Measurements from ENCODE around the gene IRF2BP1.
"Not testable (repeated sequence)": the region's sequence is repeated elsewhere in the genome, so short reads cannot be mapped to it uniquely, and the experiment has no call there.

IRF2BP1 gene

GRCh38 chr19:45900738-45901431 is 14.9 kb upstream of the IRF2BP1 start:
- H3K27ac ChIP-seq (ENCODE audit: low read length): no peak overlapping the region
- no peak overlapping the region for H3K9ac ChIP-seq (ENCODE audit: low read length)
- H3K36me3 ChIP-seq (ENCODE audit: control insufficient read depth, low read depth, low read length): peaks cover 4% of the 10 kb centered on the region
- peaks cover 23% of the 10 kb centered on the region for H3K27me3 ChIP-seq (ENCODE audit: control insufficient read depth, insufficient read depth, low read length)
- peak overlapping the region; percentile 77 for H3K4me3 ChIP-seq (ENCODE audit: low read length)
- H3K9me3 ChIP-seq (ENCODE audit: control insufficient read depth, low read depth, low read length): no peaks in the 10 kb centered on the region
- H3K4me1 ChIP-seq (ENCODE audit: control insufficient read depth, low read depth, low read length): no peaks in the 10 kb centered on the region

DNA sequence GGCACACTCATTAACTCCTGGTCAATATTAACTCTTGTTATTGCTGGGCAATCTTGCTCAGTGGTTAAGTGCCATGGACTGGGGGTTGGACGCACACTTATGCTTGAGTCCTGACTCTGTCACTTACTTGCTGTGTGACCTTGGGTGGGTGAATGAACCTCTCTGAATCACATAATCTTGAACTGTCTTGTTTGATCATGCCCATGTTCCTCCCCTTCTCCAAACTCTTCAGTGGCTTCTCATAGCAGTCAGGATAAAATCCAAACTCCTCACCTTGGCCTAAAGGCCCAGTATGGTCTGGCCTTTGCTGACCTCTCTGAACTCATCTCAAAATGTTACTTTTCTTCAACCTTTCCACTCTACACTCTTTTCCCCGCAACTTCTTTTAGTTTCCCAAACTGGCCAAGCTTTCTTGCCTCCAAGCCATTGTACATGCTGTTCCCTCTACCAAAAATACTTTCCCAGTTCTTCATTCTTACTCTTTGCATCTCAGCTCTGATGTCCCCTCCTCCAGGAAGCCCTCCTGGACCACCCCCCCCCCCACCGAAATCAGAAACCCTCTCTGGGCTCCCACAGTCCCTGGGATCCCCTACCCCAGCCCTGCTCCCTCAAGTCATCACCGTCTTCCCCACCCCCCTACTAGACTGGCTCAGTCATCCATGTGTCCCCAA is 14.1 kb upstream of the IRF2BP1 start:
- Histone ChIP-seq H3K9me3 (ENCODE audit: control insufficient read depth, low read depth, low read length) (no peaks in the 10 kb centered on the region), H3K4me3 (ENCODE audit: low read length) (no peak overlapping the region), H3K36me3 (ENCODE audit: control insufficient read depth, low read depth, low read length) (peaks cover 4% of the 10 kb centered on the region), H3K9ac (ENCODE audit: low read length) (no peak overlapping the region), H3K27me3 (ENCODE audit: control insufficient read depth, insufficient read depth, low read length) (peaks cover 23% of the 10 kb centered on the region), H3K27ac (ENCODE audit: low read length) (no peak overlapping the region), H3K4me1 (ENCODE audit: control insufficient read depth, low read depth, low read length) (no peaks in the 10 kb centered on the region)

- no peaks in the 10 kb centered on the region for H3K9me3 ChIP-seq (ENCODE audit: control insufficient read depth, low read depth, low read length)
- H3K4me1 ChIP-seq (ENCODE audit: control insufficient read depth, low read depth, low read length): no peaks in the 10 kb centered on the region
- H3K9ac ChIP-seq (ENCODE audit: low read length): no peak overlapping the region
- H3K36me3 ChIP-seq (ENCODE audit: control insufficient read depth, low read depth, low read length): peaks cover 4% of the 10 kb centered on the region
- no peak overlapping the region for H3K4me3 ChIP-seq (ENCODE audit: low read length)
- peaks cover 23% of the 10 kb centered on the region for H3K27me3 ChIP-seq (ENCODE audit: control insufficient read depth, insufficient read depth, low read length)
- H3K27ac ChIP-seq (ENCODE audit: low read length): no peak overlapping the region
Observed at GRCh38 chr19:45899253-45899652, 13.3 kb upstream of the IRF2BP1 start.

DNA sequence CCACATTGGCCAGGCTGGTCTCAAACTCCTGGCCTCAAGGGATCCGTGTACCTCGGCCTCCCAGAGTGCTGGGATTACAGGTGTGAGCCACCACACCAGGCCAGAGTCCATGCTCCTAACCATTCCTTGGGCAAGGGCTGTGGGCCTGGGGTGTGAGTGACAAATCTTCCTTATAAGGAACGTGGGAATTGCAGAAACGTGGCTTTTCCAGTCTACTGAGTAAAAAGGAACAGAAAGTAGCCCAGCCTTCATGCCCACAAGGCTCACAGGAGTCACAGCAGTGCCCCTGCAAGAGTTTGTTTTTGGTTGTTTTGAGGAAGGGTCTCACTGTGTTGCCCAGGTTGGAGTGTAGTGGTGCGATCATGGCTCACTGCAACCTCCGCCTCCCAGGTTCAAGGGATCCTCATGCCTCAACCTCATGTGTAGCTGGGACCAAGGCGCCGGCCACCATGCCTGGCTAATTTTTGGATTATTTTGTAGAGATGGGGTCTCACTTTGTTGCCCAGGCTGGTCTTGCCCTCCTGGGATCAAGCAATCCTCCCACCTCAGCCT is 11.4 kb upstream of the IRF2BP1 start:
- Histone ChIP-seq H3K9ac (ENCODE audit: low read length) (no peak overlapping the region), H3K36me3 (ENCODE audit: control insufficient read depth, low read depth, low read length) (peaks cover 4% of the 10 kb centered on the region), H3K9me3 (ENCODE audit: control insufficient read depth, low read depth, low read length) (no peaks in the 10 kb centered on the region), H3K27me3 (ENCODE audit: control insufficient read depth, insufficient read depth, low read length) (peaks cover 23% of the 10 kb centered on the region), H3K27ac (ENCODE audit: low read length) (no peak overlapping the region), H3K4me3 (ENCODE audit: low read length) (no peak overlapping the region), H3K4me1 (ENCODE audit: control insufficient read depth, low read depth, low read length) (no peaks in the 10 kb centered on the region)

DNA sequence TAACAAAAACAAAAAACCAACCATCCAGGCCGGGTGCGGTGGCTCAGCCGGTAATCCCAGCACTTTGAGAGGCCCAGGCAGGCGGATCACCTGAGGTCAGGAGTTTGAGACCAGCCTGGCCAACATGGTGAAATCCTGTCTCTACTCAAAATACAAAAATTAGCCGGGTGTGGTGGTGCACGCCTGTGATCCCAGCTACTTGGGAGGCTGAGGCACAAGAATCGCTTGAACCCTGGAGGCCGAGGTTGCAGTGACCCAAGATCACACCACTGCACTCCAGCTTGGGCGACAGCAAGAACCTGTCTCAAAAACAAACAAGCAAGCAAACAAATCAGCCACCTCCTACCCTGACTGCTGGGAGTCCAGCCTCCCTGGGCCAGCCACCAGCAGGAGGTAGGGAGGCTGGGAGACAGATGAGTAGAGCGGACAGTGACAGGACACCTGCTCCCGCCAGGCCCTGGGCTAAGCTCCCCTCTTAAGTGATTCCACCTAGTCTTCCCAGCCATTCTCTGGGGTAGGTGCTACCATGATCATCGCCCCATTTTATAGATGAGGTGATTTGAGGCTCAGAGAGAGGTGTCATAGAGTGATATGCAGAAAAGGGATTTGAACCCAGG is 10.2 kb upstream of the IRF2BP1 start:
- not testable (repeated sequence) for H3K4me1 ChIP-seq (ENCODE audit: control insufficient read depth, low read depth, low read length); H3K9ac ChIP-seq (ENCODE audit: low read length); H3K9me3 ChIP-seq (ENCODE audit: control insufficient read depth, low read depth, low read length); H3K36me3 ChIP-seq (ENCODE audit: control insufficient read depth, low read depth, low read length); H3K27ac ChIP-seq (ENCODE audit: low read length); H3K4me3 ChIP-seq (ENCODE audit: low read length)
- H3K27me3 ChIP-seq (ENCODE audit: control insufficient read depth, insufficient read depth, low read length): peaks cover 13% of the 10 kb centered on the region

GRCh38 chr19:45895519-45895972 is 9.6 kb upstream of the IRF2BP1 start:
- Histone ChIP-seq H3K4me3 (ENCODE audit: low read length) (no peak overlapping the region), H3K36me3 (ENCODE audit: control insufficient read depth, low read depth, low read length) (peaks cover 4% of the 10 kb centered on the region), H3K9ac (ENCODE audit: low read length) (no peak overlapping the region)

DNA sequence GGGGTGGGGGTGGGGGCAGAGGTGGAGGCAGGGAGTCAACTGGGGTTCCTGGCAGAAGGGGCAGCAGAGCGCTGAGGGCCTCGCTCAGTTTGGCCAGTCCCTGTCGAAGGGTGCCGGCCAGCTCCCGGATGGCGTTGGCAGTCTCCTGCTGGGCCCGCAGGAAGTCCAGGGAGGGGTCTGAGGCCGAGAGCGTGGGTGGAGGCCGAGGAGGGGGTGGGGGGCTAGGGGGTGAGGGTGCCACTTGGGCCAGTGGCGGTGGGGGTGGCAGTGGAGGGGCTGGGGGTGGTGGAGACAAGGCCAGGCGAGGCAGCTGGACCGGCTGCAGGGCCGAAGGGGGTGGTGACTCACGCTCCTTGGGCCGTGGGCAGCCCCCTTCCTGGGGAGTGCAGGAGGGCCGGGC is 4.9 kb upstream of the IRF2BP1 start:
- H3K27me3 ChIP-seq (ENCODE audit: control insufficient read depth, insufficient read depth, low read length): no peaks in the 10 kb centered on the region
- no peak overlapping the region for H3K27ac ChIP-seq (ENCODE audit: low read length)
- H3K36me3 ChIP-seq (ENCODE audit: control insufficient read depth, low read depth, low read length): no peaks in the 10 kb centered on the region
- H3K9me3 ChIP-seq (ENCODE audit: control insufficient read depth, low read depth, low read length): no peaks in the 10 kb centered on the region
- no peak overlapping the region for H3K4me3 ChIP-seq (ENCODE audit: low read length)
- no peak overlapping the region for H3K9ac ChIP-seq (ENCODE audit: low read length)
- peaks cover 2% of the 10 kb centered on the region for H3K4me1 ChIP-seq (ENCODE audit: control insufficient read depth, low read depth, low read length)

More at GRCh38 chr19:45895519-45895972, 9.6 kb upstream of the IRF2BP1 start:
- no peaks in the 10 kb centered on the region for H3K4me1 ChIP-seq (ENCODE audit: control insufficient read depth, low read depth, low read length)
- H3K27me3 ChIP-seq (ENCODE audit: control insufficient read depth, insufficient read depth, low read length): peaks cover 7% of the 10 kb centered on the region
- no peak overlapping the region for H3K27ac ChIP-seq (ENCODE audit: low read length)
- H3K9me3 ChIP-seq (ENCODE audit: control insufficient read depth, low read depth, low read length): no peaks in the 10 kb centered on the region

- peaks cover 2% of the 10 kb centered on the region for H3K4me1 ChIP-seq (ENCODE audit: control insufficient read depth, low read depth, low read length)
- no peaks in the 10 kb centered on the region for H3K27me3 ChIP-seq (ENCODE audit: control insufficient read depth, insufficient read depth, low read length)
- H3K36me3 ChIP-seq (ENCODE audit: control insufficient read depth, low read depth, low read length): no peaks in the 10 kb centered on the region
- H3K4me3 ChIP-seq (ENCODE audit: low read length): no peak overlapping the region
- H3K9ac ChIP-seq (ENCODE audit: low read length): no peak overlapping the region
- H3K9me3 ChIP-seq (ENCODE audit: control insufficient read depth, low read depth, low read length): no peaks in the 10 kb centered on the region
- H3K27ac ChIP-seq (ENCODE audit: low read length): no peak overlapping the region
Observed at GRCh38 chr19:45889210-45889885, 3.4 kb upstream of the IRF2BP1 start.

DNA sequence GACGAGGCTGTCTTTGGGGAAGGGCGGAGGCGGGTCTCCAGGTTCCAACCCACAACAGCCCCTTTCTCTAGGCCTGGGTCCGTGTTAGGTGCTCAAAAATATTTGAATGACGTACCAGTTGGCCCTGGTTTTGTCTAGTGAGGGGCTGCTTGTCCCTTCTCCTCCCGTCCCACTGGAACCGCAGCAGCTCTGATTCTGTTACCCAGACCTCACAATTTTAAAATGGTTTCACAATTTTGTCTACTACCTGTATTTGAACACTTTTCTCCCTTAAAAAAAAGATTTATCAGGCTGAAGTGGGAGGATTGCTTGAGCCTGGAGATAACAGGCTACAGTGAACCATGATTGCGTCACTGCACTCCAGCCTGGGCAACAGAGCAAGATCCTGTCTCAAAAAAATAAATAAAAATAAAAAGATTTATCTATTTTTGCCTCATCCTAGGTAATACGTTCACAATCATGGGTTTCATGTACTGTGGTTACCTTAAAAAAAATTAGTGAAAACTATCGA is 1.3 kb upstream of the IRF2BP1 start:
- no peaks in the 10 kb centered on the region for H3K36me3 ChIP-seq (ENCODE audit: control insufficient read depth, low read depth, low read length)
- H3K27ac ChIP-seq (ENCODE audit: low read length): peak overlapping the region; percentile 90
- H3K27me3 ChIP-seq (ENCODE audit: control insufficient read depth, insufficient read depth, low read length): no peaks in the 10 kb centered on the region
- H3K9me3 ChIP-seq (ENCODE audit: control insufficient read depth, low read depth, low read length): no peaks in the 10 kb centered on the region
- H3K4me3 ChIP-seq (ENCODE audit: low read length): peak overlapping the region; percentile 85
- H3K4me1 ChIP-seq (ENCODE audit: control insufficient read depth, low read depth, low read length): peaks cover 5% of the 10 kb centered on the region
- peak overlapping the region; percentile 76 for H3K9ac ChIP-seq (ENCODE audit: low read length)

DNA sequence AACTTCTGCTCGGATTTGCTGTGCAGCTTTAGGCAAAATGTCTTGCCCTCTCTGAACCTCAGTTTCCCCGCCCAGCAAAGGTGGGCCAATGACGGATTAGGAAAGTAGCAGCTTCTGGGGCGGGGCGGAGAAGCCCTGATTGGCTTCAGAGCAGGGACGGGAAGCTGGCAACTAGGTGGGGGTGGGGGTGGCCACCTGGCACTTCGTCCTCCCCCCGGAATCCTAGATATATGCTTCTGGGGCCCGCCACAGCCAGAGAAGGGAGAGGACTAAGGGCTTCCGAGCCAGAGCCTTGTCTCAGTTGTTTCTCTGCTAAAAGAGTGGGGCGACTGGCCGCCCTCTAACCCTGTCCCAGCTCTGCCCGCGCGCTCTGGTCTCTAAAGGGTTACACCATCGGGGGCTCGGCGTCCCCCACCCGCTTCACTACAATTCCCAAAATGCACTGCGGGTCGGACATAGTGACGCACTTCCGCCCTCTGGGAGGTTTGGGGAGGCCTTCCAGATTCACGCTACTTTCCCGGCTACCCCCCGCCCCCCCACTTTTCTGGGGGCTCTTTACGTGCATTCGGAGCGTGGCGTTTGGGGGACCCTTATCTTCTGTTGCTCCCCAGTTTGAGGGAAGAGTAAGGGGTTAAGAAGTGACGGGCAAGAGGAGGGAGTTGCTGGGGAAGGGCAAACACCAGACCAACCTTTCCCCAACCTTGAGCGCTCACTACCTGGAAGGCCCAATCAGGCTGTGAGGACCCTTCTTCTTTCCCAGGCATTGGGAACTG is 672 bp upstream of the IRF2BP1 start:
- Histone ChIP-seq H3K27me3 (ENCODE audit: control insufficient read depth, insufficient read depth, low read length) (no peaks in the 10 kb centered on the region), H3K4me3 (ENCODE audit: low read length) (peak overlapping the region; percentile 85), H3K9ac (ENCODE audit: low read length) (peak overlapping the region; percentile 76), H3K4me1 (ENCODE audit: control insufficient read depth, low read depth, low read length) (peaks cover 12% of the 10 kb centered on the region), H3K9me3 (ENCODE audit: control insufficient read depth, low read depth, low read length) (no peaks in the 10 kb centered on the region), H3K36me3 (ENCODE audit: control insufficient read depth, low read depth, low read length) (no peaks in the 10 kb centered on the region), H3K27ac (ENCODE audit: low read length) (peak overlapping the region; percentile 90)

All from iPS-18a (cell line).